Stimulated activated CD4-positive, alpha-beta T cell treated with anti-CD3 and anti-CD28 coated beads, Interleukin-15, amount 100 ng/mL, for 1 hour (primary cell): ENCODE measurements around the gene PROS1.
"Not testable (repeated sequence)": the region's sequence is repeated elsewhere in the genome, so short reads cannot be mapped to it uniquely, and the experiment has no call there.

Experiments
- DNase-seq, 2 donors: peaks; one replicate each; pipeline ENCODE4 v3.0.0-alpha.2; 2020; ENCODE audit warnings: low read depth in 1 of 2, low spot score in 1 of 2

Gene PROS1

DNA sequence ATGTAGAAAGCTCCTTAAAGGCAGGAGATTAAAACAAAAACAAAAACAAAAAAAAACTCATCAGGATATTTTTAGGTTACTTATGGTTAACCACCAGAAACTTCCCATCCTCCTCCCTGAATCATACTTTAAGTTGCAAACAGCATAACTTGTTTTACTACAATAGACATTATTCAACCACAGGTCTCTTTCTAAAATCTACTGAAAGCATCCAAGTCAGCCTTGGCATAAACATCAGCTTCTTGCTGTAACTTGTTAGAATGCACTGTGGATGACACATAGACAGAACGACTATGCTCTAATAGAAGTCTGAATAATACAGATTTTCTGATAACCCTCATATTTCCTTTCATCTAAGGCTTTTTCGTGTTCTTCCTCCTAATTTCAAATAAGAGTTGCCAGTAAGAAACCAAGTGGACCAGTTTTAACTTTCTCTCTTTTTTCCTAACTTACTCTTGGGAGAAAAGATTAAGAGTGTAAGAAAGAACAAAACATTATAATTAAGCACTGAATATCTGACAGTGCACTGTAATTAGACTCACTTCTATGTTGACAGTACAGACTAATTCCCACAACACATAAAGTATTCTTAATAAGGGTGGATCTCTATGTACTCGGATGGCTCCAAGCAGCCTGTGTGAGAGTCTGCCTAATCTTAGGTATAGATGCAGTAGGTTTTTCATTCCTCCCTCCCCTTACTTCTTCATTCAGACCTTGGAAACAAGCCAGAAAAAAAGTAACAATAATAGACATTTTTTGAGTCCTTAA is 95.3 kb downstream of the PROS1 start:
- not testable (repeated sequence) for DNase-seq

DNA sequence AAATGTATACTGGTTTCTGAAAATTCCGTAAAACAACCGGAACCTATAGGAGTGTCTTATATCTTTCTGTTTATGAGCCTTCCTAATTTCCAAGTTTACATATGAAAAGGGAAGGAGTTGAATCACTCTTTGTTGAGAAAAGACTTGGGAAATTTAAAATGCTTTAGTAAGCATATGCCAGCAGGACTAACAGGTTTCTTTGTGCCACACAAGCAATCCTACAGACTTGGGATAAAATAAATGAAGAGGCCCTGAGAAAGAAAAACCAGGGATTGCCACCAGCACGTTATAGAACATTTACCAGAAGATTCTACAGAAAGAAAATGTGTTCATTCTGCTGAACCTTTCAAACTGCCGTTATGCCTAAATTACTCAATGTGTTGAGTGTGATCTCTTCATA is 96.3 kb downstream of the PROS1 start:
- DNase-seq: not testable (repeated sequence)

DNA sequence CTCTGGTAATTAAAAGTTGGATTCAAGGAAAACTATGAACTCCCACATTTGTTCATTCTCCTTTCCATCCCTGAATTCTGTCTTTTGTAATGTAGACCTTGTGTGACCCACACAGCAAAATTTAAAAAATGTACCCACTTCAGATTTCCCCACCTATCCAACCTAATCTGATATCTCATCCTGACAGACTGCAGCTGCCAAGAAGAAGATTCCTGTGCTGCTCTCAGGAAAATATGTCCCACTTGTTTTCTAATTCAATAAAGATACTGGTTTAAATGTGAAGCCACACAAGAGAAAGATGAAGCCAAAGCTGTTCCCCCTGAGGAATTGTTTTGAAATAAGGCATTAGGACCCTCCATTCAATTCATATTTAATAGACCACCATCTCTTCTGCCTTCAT is 100.3 kb downstream of the PROS1 start:
- not testable (repeated sequence) for DNase-seq

DNA sequence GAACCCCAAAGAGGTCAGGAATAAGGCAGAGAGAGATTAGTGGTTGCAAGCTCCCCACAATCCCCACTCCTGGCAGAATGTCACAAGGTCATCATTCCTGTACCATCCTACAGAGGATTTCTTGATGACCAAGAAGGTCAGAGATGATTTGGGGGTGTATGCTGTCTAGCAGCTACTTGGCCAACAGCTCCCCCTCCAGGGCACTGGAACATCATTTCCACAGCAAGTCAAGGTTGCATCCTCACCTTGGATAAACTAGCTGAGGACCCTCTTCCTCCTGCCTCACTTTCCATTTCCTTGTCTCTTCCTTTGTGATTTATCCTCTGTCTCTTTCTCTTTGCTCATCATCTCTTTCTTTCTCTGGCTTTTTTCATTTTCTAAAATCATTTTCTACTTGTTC is 106.3 kb downstream of the PROS1 start:
- no peak for DNase-seq

DNA sequence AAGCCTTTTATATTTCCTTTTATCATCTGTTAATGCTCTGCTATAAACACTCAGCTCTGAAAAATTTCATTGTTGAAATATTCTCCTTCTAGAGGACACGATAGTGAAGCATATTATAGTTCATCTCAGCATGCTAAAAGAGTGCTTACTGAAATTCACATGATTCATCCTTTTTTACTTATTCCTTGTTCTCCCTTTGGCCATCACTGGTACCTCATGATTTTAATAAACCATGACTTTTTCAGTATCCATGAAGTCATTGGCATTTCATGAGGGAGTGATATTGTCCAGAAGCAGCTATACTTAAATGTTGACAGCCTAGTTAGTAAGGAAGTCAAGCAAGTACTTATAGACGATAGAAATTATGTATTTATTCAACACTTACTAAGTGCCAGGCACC is 112.7 kb downstream of the PROS1 start:
- DNase-seq: no peak

DNA sequence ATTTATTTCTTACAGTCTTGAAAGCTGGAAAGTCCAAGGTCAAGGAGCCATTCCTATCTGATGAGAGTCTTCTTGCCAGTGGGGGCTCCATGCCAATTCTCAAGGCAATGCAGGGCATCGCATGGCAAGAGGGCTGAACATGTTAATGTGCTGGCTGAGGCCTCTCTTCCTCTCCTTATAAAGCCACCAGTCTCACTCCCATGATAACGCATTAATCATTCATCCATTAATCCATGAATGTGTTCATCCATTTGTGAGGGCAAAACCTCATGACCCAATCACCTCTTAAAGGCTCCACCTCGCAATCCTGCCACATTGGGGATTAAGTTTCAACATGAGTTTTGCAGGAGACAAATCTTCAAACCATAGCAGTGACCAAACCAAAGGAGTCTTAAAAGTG is 118.3 kb downstream of the PROS1 start:
- no peak for DNase-seq

DNA sequence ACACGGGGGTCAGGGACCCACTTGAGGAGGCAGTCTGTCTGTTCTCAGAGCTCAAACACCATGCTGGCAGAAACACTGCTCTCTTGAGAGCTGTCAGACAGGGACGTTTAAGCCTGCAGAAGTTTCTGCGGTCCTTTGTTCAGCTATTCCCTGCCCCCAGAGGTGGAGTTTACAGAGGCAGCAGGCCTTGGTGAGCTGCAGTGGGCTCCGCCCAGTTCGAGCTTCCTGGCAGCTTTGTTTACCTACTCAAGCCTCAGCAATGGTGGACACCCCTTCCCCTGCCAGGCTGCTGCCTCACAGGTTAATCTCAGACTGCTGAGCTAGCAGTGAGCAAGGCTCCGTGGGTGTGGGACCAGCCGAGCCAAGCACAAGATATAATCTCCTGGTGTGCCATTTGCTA is 121.5 kb downstream of the PROS1 start:
- not testable (repeated sequence) for DNase-seq

DNA sequence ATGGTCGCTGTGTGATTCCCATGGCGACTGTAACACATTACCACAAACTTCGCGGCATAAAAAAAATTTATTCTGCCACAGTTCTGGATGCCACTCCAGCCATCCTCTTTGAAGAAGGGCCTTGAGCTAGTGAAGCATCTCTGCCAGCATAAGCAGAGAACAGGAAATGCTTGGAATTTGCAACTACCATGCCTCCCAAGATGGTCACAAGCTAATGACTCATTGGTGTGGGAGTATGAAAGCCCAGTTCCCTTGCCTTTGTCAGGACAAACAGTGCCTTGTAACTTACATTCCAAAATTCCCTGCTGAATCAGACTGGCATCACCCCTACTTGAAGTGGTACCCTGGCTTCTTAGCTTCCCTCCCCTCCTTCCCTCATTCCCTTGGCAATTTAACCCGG is 129.7 kb downstream of the PROS1 start:
- DNase-seq: no peak

DNA sequence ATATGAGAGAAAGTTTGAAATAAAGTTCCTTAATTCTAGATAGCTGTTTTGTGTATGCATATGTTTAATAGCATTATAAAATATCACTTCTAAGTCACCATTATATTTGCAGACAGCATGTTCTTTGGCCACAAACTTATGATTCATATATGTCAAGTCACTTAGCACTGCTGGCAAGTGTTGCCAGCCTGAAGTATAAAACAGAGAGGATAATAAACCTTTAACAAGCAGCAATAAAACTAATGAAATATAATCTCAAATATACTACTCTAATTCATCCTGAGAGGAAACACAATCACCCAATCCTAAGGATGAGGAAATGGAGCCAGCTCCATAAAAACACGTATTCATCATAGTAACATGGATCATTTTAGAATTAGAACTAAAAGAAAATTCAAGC is 134.5 kb downstream of the PROS1 start:
- DNase-seq: not testable (repeated sequence)
